Fibroblast of skin of left biceps (primary cell): ENCODE data around the gene MICALL2.

Experiments used
- DNase-seq, 2 experiments: peaks; one replicate each; pipeline ENCODE4 v3.0.0-alpha.2; 2013; ENCODE audit warnings: low read depth in 2 of 2

MICALL2 gene

DNA sequence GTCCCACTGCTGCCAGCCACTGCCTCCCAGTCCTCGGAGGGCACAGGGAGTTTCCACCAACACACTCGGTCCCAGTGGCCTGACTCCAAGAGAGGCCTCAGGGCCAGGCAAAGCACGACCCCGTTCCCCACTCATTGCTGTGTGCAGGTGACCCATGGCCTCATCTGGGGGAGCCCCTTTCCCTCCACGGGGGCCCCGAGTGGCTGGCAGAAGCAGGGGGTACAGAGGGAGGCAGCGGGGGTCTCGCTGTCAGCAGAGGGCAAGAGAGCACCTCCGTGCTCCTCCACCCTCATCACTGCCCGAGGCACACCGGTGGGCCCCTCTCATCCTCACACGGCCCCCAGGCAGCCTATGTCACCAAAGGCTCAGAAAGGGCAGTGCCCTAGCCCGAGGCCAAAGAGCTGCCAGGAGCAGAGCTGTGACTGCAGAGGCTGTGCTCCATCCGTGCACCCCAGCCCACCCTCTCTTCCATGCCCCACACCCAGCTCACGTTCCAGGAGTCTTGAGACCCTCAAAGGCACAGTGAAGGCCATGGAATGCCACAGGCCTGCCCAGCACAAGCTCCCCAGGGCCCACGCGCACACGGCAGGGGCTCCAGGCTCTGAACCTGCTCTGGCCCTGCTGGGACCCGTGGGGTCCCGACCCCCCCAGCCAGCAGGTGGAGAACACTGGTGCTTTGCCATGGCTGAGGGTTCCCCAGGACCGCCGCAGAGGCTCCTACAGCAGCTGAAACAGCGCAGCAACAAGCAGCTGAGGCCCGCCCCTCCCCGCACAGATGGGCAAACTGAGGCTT, 25.9 kb downstream of the MICALL2 start:
- no peak for DNase-seq

DNA sequence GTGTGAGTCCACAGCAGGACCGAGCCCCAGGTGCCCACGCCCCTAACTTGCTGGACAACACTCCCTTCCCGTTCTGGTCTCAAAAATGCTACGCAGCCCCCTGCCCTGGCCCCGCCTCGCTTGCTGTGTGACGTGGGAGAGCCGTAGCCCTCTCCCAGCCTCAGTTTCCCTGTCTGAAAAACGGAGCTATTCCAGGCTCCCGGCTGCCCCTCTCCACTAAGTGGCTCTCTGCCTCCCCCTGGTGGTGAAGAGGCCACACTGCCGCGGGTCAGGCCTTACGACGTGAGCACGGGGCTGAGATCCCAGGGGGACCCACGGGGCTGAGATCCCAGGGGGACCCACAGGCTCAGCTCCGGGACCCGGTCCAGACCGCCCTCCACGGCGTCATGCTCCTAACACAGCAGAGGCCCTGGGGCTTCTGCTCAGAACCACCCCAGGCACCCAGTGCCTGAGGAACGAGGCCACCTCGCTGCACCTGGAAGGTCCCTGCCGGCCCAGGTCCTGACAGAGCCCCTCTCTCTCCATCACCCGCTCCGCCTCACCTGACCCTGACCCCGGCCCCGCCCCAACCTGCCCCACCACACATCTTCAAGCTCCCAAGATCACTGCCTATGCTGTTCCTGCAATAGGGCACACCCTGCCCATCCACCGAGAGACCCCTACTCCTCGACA, 26.7 kb downstream of the MICALL2 start:
- DNase-seq, result peak in 1 of 2 experiments; percentile 3

DNA sequence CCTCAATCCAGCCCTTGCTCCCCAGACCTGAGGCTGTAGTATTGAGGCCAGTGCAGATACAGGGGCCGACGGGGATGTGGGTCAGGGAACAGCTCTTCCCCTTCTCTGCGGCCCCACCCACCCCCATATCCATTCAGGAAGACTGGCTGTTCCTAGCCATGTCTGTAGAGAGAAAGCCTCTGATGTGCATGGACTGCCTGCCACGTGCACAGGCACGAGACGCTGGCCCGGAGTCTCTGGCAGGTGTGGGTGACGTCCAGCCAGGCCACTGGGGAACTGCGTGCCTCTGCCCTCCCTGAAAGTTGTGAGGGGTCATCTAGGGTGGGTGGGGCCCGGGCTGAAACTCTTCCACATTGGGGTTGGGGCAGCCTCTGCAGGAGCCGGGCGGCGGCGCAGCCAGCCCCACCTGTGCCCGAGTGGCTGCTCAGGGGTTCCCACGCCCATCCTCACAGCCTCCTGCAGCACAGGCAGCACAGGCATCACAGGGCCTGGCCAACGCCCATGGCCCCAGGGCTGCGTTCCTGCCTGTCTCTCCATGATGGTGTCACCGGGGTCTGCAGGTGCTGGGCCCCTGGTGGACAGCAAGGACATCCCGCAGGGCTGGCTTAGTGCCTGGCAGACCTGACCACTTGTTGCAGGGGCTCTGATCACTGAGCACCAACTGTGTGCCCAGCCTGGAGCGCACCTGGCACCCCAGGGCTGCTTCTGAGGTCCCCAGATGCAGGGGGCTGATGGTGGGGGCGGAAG, 27.5 kb downstream of the MICALL2 start:
- no peak for DNase-seq

DNA sequence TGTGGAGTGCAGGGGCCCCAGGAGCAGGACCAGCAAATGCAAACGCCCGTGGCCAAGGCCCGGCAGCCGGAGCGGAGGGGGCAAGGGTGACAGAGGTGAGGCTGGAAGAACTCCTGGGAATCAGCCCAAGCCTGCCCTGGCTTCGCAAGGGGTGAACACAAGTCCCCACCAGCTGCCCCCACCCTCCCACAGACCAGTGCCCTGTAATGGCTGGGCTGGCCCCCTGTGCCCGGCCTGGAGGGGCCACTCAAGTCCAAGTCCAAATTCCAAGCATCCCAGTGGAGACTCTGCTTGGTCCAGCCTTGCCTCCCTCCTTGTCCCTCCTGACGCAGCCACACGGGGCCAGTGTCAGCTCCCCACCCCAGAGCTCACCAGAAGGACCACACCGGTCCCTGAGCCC, 28.0 kb downstream of the MICALL2 start:
- no peak for DNase-seq

DNA sequence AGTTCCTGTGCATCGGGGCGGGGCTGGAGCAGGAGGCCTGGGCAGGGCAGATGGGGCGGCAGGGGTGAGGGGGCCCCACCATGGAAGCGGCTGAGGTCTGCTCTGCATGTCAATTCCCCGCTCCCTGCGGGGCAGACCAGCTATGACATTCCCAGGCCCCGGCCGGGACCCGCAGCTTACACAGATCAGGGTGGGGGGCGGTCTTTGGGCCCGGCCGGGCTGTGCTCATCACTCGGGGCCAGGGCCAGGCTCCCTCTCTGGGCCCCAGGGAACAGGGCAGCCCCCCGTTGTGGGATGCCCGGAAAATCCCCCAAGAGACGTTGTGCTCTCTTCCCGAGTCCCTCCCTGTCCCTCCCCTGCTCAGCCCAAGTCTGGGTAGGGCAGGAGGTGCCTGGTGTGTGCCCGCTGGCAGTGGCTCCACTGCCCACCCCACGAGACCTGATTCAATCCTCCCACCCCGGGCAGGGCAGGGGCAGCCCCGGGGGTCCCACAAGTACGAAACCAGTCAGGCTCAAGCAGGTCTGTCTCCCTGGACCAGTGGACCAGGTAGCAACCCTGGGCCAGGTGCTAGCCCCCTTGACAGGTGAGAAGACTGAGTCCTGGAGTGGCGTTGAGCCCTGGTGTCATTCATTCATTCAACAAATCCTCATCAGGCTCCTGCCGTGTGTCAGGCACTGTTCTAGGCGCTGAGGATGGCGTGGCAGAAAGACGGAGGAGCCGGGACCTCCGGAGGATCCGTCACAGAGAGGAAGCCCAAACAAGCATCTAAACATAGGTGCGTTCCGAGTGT, 29.0 kb downstream of the MICALL2 start:
- no peak for DNase-seq

DNA sequence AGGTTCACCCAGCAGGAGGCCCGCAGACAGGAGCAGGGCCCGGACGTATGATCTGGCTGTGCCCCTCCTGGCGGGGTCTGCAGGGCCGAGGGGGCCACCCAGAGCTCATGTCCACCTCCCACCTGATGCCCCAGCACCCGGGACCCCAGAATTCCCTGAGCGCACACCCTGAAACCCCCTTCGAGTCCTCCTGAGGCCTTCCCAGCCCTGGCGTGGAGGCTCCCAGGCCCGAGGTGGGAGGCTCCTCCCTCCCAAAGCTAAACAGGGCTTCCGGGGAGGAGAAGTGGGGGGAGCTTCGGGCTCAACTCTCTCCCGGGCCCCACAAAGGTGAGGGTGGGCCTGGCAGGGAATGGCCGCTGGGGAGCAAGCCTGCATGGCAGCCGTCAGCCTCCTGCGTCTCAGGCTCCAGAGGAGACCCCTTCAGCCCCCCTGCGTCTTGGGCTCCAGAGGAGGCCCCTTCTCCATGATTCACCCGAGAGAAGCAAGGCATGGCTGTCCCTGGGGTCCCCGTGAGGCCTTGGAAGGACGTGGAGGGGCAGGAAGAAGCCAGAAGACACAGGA, 30.2 kb downstream of the MICALL2 start:
- no peak for DNase-seq

DNA sequence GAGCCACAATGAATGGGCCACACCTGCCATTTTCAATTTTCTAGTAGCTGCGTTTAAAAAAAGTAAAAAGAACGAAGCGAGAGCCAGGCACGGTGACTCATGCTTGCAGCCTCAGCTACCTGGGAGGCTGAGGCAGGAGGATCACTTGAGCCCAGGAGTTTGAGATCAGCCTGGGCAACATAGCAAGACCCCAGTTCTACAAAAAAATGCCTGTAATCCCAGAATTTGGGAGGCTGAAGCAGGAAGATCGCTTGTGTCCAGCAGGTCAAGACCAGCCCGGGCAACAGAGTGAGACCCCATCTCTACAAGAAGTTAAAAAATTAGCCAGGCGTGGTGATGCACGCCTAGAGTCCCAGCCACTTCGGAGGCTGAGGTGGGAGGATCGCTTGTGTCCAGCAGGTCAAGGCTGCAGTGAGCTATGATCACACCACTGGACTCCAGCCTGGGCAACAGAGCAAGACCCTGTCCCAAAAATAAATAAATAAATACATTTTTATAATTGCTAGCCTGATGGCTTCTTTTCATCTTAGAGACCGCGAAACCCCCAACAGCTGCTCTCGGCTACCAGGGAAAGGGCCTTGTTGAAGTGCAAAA, 32.1 kb downstream of the MICALL2 start:
- no peak for DNase-seq

DNA sequence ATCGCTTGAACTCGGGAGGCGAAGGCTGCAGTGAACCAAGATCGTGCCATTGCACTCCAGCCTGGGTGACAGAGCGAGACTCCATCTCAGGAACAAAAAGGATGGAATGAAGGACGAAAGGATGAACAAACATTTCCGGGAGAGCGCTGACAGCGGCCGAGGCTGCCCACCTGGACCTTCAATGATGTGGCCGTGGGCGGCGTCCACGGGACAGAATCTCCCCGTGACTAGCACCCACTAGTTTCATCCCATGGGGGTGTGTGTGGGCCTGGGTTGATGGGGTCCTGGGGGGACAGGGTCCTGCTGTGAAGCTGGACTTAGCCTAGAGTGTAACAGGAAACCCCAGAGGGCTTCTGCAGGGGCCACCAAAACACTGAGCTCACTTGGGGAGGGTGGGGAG, 32.8 kb downstream of the MICALL2 start:
- DNase-seq, result no peak

DNA sequence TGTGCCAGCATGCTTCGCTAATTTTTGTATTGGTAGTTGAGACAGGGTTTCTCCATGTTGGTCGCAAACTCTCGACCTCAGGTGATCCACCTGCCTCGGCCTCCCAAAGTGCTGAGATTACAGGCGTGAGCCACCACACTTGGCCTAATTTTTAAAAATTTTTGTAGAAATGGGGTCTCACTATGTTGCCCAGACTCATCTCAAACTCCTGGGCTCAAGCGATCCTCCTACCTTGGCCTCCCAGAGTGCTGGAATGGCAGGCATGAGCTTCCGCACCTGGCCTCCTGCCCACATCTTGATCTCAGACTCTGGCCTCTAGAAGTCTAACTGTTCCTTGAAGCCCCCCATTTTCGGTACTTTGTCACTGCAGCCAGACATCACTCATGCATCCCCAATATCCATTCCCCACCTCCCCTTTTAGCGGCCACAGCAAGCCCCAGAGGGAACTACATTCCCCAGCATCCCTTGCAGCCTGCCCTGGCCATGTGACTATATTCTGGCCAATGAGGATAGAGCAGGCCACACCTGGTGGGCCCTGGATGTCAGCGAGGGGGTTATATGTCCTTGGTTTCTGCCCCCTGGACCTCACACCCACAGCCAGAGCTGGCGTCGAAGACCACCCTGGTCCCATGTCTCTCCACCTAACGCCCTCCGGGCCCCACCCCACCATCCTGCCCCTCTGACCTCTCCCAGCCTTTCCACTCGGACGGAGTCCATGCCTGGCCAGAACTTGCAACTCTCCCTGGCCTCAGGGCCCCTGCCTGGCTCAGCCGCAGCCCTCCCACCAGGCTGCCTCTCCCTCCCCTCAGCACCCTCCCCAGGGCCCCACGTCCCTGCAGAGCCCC, 33.8 kb downstream of the MICALL2 start:
- no peak for DNase-seq

DNA sequence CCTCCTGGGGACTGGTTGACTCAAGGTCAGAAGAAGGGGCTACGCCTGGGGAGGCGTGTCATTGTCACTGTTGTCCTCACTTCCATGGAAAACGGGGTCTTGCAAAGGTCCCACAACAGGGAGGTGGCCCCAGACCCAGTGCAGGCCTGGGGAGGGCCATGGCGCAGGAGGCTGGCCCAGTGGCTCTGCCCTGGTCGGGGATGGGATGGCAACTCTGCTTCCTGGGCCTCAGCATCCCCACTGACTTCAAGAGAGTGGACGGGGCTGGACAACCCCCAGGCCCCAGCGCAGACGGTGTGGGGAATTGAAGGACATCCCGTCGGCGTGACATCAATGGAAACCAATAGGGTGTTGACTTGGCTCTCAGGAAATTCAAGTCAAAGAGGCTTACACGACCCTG, 35.2 kb downstream of the MICALL2 start:
- no peak for DNase-seq

DNA sequence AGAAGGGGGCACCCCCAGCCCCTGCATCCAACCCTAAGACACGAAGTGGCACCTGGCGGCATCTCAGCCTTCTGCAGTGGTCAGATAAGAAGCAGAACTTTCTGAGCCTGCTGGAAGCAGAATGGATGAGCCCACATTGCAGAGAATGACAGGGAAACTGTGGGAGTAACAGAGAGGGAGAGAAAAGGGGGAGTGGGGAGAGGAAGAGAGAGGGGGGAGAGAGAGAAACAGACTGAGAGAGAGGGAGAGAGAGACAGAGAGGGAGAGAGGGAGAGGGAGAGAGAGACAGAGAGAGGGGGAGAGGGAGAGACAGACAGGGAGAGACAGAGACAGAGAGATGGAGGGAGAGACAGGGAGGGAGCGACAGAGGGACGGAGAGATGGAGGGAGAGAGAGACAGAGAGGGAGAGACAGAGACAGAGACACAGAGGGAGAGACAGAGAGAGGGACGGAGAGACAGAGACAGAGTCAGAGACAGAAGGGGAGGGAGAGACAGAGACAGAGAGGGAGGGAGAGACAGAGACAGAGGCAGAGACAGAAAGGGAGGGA, 35.9 kb downstream of the MICALL2 start:
- DNase-seq, result no peak

DNA sequence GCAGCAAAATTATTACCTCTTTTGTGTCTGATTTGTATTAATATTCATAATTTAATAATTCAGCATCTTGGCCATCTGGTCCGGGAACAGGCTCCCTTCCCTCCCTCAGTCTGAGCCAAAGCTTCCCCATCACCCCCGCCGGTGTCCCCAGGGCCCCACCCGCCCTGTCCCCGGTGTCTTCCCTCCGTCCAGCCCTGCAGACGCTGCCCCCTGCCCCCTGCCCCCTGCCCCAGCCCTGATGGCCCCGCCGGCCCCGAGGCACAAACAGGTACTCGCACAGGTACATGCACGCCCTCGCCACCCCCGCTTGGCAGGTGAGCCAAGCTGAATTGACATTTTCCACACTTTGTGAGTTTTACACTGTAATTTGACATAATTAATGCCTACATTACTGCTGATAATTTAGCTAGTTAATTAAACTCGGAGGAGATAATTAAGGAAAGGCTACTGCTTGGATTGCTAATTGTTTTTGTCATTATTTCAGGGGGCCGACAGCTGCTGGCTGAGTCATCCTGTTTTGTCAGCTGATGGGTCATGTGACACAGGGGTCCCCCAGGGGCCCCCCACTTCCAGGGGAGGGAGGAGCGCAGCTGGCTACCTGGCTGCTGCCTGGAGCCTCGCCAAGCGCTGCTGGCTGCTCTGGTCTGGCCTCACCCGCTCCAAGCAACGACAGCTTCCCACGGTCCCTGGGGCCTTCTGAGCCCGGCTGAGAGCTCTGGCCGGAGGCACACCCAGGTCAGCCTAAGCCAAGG, 36.6 kb downstream of the MICALL2 start:
- no peak for DNase-seq

DNA sequence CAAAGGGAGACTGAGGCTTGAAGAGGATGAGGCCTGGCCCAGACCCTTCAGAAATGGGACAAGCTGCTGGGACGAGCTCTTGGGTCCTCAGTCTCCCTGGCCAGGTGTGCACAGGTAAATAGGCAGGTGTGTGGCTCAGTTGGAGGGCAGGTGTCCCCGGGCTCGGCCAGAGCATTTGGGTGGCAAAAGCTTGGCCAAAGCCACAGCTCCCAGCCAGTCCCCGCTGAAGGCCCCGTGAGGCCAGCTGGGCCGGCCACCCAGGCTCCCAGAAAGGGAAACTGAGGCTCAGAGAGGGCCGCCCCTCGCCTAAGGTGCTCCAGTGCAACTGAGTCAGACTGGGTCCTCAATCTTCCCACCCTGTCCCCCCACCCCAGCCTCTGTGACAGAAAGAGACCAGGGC, 37.3 kb downstream of the MICALL2 start:
- DNase-seq, result no peak

DNA sequence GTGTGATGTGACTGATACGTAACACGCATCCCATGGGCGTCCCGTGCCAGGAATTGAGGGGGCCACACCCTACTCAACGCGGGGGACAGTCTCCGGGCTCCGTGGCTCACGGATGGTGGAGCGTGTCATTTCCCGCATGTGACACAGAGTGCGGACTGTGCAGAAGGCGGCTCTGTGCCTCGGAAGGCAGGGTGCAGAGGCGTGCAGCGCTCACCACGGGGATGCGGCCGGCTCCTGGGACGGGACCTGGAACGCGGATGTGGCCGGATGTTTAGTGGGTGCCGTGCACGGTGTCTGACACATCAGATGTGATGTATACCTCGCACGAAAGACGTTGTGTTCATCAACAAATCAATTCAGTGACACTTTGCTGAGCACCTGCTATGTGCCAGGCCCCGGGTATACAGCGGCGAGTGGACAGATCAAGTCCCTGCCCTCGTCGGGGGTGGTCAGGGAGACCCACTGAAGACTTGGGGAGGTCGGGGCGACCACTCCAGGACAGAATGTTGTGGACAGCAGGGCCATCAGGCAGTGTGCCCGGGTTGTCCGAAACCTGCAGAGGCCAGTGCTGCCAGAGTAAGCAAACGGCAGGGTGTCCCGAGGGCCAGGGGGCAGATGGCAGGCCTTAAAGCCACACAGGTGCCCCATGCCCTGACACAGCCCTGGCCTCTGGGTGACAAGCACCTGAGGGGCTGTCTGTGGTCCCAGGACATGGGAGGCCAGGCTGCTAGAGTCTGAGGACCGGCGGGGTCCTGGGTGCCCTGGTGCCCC, 38.1 kb downstream of the MICALL2 start:
- DNase-seq, result no peak

DNA sequence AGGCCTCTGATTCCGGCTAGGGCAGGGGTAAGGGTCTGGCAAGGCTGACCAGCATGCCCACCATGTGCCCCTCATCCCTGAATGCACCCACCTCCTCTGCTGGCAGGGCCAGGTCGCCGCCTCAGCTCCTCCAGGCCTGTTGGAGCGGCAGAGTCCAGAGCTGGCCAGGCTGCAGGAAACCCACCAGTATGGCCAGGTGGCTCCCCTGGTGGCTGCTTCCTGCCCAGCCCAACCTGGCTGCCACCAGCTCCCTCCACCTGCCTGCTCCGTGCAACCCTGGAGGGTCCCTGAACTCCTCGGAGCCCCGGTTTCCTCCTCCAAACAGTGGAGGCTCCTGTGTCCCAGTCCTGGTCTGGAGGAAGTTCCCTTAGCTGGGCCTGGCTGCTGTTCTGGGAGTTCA, 39.6 kb downstream of the MICALL2 start:
- DNase-seq, result no peak

DNA sequence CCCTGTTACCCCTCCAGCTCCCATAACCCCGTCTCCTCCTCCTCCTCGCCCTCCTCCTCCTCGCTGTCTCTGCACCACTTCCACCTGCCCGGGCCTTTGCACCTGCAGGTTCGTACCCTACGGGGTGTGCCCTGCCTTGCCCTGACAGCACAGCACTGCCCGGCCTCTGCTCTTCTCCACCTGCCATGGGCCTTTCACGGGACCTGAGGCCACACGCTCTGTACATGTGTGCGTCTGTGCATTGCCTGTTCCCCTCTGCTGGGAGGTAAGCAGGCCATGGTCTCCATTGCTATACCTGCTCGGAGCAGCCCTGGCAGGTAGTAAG, 40.0 kb downstream of the MICALL2 start:
- DNase-seq, result no peak

DNA sequence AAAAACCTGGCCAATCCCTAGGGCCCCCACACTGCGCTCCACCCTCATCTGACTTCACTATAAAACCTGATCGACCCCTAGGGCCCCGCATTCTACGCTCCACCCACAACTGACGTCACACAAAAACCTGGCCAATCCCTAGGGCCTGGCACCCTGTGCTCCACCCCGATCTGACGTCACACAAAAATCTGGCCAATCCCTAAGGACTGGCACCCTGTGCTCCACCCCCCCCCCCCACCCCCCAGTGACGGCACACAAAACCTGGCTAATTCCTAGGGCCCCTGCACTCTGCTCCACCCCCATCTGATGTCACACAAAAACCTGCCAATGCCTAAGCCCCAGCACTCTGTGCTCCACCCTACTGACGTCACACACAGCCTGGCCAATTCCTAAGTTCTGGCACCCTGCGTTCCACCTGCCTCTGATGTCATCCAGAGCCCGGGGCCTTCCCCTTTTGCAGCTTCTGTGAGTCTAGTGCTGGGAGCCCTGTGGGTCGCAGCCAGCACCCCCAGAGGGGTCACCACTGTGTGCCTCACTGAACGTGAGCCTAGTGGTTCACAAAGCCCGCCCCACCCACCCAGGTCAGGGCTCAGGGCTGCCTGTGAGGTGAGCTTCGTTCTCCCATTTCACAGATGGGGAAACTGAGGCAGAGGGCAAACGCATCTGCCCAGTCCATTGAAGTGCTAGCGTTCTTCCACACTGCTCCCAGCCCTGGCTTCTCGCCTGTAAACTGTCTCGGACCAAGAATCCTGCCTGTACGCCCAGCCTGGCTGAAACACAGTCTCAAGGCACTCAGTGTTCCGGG, 40.6 kb downstream of the MICALL2 start:
- no peak for DNase-seq
